Measurements from ENCODE around the gene RIN3. TPM values are rescaled to one million over a fixed set of nuclear protein-coding genes. Genes with fewer than 3 reads are reported as not detected.

RIN3 gene
- total and polyA plus RNA-seq, 2 of the 4 experiments (the other 2 are of a cell fraction): 2.5 to 11.1 TPM

DNA sequence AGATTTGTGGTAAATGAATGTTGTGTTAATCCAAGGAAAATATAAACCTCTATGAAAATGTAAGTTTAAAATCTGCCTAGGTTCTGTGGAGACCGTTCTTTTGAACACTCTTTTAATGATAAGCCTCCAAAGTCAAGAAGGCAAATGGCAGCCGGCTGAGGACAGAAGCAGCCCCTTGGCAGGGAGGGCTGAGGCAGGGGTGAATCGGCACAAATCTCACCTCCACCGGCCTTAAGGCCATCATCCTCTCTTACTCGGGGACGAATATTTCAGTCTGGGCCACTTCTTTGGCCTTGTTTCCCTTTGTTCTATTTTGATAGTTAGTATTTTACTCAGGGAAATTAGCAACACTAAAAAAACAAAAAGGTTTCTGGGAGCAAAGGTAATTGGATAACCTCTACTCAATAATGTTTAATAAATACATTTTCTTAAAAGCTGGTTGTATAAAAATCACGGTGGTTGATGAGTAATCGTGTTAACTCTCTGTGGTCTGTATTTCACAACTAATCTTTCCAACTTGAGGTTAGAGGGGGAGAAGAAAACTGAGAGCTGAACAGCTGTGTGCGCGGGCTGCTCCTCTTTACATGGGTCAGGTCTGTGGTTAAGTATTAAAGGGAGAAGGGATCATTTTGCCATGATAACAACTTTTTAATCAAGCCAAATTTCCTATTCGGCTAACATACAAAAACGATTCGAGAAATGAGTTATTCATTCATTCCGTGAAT is 216.2 kb downstream of the RIN3 start:
- peak overlapping the region; percentile 71; the same call in 1 of the 2 replicates for H3K27ac ChIP-seq (ENCODE audit: insufficient read depth, low read length)
- POLR2A ChIA-PET (ENCODE audit: unreplicated experiment): no interaction called here

More for the DNA sequence above, 216.2 kb downstream of the RIN3 start:
- WGBS, 2 experiments (ENCODE audit: extremely low coverage in 2 of 2, insufficient read length in 1 of 2): no CpG with 5 or more reads among the region's 14 CpGs
- Histone ChIP-seq H4K5ac (ENCODE audit: low read depth, low read length) (no peak overlapping the region), H2AK9ac (replicated peaks; ENCODE audit: low read depth, low read length, poor library complexity) (no peak overlapping the region), H4K8ac (ENCODE audit: low read depth in 2 of 2, low read length in 2 of 2) (no peak overlapping the region), H3K79me1 (ENCODE audit: low read depth in 1 of 2, low read length in 2 of 2) (no peaks in the 10 kb centered on the region), H3K9me3 (ENCODE audit: control insufficient read depth, insufficient read depth, low read length) (peaks cover 3% of the 10 kb centered on the region), H2BK5ac (ENCODE audit: low read depth, low read length, poor library complexity, severe bottlenecking) (no peak overlapping the region), H3K9me1 (ENCODE audit: insufficient read depth, low read length) (peaks cover 6% of the 10 kb centered on the region; the same call in 1 of the 2 replicates), H3K27me3 (ENCODE audit: control insufficient read depth, insufficient read depth, low read length) (peaks cover 18% of the 10 kb centered on the region), H3K56ac (ENCODE audit: extremely low read depth, insufficient read depth, low read length) (no peak overlapping the region), H4K91ac (ENCODE audit: insufficient read depth, low read depth, low read length) (no peak overlapping the region), H3K4me1 (ENCODE audit: control insufficient read depth, insufficient read depth, low read length) (peaks cover 9% of the 10 kb centered on the region), H3K4me2 (ENCODE audit: low read depth, low read length) (peak overlapping the region; percentile 70), H3K4me3 (ENCODE audit: insufficient read depth, low read depth, low read length) (no peak overlapping the region), H4K20me1 (ENCODE audit: insufficient read depth, low read length) (peaks cover 3% of the 10 kb centered on the region; the same call in 1 of the 2 replicates), H3K36me3 (ENCODE audit: control insufficient read depth, insufficient read depth, low read length) (peaks cover 5% of the 10 kb centered on the region; the same call in 1 of the 2 replicates), H3K14ac (replicated peaks; ENCODE audit: low read depth, low read length) (no peak overlapping the region), H3K18ac (ENCODE audit: low read depth, low read length) (no peak overlapping the region), H3K4ac (ENCODE audit: low read depth, low read length) (no peak overlapping the region), H2BK120ac (ENCODE audit: low read depth, low read length) (no peak overlapping the region), H2BK20ac (ENCODE audit: low read depth, low read length) (no peak overlapping the region), H2BK15ac (ENCODE audit: low read depth, low read length) (no peak overlapping the region), H3K23ac (ENCODE audit: low read depth, low read length) (no peak overlapping the region), H2AFZ (replicated peaks; ENCODE audit: low read length, poor library complexity) (no peak overlapping the region), H2AK5ac (ENCODE audit: low read depth, low read length) (no peak overlapping the region), H3K9ac (ENCODE audit: low read depth, low read length) (no peak overlapping the region)
- CTCF ChIA-PET: no interaction called here
- DNase-seq: peak; percentile 96
- intact Hi-C loops (cut with micrococcal nuclease): no loop called here
- ATAC-seq (ENCODE audit: low read depth): peak; percentile 85
- no TSS peak for BruUV-seq (replicated peaks)
- dilution Hi-C loops (cut with HindIII; ENCODE audit: low sequenced_read_pairs, unreplicated experiment): no loop called here
- TF ChIP-seq CEBPB (IDR thresholded peaks at IDR 0.05; ENCODE audit: low read depth, low read length) (peak; percentile 96), MAZ (IDR thresholded peaks at IDR 0.05; ENCODE audit: borderline replicate concordance, low read depth, low read length) (no peak), RCOR1 (IDR thresholded peaks at IDR 0.05; ENCODE audit: insufficient replicate concordance, low read length) (peak; percentile 95), RAD21 (IDR thresholded peaks at IDR 0.05; ENCODE audit: low read length) (no peak), FOS (IDR thresholded peaks at IDR 0.05; ENCODE audit: low read depth, low read length) (peak; percentile 81), BHLHE40 (IDR thresholded peaks at IDR 0.05; ENCODE audit: low read depth, low read length) (peak; percentile 52)
- in situ Hi-C loops (cut with MboI; ENCODE audit: low sequenced_read_pairs): no loop called here
